GM19328 (cell line): ENCODE data around the gene COPZ2.
A peak's percentile ranks its signal among the peaks of the same experiment; 100 is the strongest.
"Not testable (repeated sequence)": the region's sequence is repeated elsewhere in the genome, so short reads cannot be mapped to it uniquely, and the experiment has no call there.

Experiments used
- ATAC-seq: cut with Tn5 transposase; IDR thresholded peaks from one replicate; pipeline ENCODE4 v1.9.1; 2021; ENCODE audit warnings: mild to moderate bottlenecking, moderate library complexity; ENCODE audit not compliant: unreplicated experiment

Gene COPZ2

DNA sequence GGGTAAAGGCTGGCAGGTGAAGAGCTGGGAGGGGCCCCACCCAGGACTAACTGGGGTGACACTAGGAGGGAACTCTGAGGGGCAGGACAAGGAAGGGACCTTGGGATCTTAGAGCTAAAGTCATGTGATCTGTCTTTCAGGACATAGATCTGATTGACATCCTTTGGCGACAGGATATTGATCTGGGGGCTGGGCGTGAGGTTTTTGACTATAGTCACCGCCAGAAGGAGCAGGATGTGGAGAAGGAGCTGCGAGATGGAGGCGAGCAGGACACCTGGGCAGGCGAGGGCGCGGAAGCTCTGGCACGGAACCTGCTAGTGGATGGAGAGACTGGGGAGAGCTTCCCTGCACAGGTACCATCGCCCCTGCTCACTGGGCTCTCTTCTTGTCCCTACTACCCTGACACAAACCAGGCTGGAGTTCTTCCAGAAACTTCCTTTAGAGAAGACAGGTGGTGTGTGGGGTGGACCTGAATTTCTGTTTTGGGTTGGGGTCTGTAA, 18.7 kb upstream of the COPZ2 start:
- no peak for ATAC-seq

DNA sequence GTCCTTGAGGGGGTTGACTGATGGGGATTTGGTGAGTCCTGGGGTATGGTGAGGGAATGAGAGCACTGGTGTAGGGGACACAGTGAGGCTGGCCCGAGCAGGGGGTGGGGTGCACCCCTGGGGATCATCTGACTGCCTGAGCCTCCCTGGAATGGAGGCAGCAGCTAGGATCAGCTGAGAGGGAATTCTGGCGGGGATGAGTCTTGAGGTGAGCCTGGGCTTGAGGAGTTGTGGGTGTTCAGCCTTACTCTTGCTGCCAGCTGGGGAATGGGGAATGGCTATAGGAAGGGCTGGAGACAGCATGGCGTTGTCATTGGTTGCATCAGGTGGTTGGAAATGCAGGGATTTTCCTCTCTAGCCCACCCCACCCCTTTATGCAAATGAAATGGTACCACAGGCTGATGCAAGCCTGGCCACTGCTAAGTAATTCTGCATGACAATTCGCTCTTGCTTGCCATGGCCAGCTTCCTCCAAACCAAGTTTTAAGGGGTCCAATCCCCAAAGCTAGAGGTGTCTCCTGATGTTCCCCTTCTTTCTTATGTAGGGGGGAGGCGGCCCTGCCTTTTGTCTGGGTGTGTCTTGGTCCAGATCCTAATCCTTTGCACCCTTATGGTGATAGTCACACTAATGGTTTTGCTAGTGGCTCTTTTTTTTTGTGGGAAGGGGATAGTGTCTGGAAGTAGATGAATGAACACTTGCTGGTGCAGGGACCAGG, 18.1 kb upstream of the COPZ2 start:
- ATAC-seq, result no peak

DNA sequence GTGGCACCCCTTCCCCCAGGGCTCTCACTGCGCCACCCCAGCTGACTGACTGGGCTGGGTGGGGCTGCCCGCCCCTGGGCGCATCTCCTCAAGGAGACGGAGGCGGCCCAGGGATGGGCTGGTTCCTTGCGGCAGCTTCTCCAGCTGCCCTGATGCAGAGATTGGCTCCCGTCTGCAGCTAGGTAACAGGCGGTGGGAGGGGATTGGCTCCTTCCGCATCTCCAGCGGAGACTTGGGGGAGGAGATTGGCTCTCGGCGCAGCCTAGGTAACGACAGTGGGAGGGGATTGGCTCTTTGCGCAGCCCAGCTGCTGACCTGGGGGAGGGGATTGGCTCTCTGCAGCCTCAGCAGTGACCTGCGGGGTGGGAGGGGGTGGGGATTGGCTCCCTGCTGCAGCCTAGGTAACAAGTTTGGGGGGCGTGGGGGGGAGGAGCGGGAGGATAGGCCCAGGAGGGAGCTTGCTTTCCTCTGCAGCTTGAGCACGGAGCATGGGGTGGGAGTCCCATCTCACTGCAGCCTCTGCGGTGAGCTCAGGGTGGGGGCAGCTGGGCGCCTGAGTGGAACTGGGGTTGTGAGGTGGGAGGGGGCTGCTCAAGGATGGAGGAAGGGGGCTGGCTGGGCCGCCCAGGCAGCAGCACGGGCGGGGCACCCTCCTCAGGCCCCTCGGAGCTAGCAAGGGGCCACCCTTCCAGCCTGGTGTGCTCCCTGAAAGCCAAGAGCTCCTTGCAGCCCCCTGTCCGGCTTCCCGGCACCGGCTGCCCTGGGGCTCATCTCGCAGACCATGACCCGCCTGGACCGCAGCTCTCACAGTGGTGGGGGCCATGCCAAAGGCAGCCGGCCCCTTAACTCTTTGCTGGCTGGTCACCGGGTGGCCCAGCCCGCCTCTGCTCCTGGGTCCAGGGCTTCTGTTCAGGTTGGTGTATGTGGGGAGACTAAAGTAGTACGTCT, 16.9 kb upstream of the COPZ2 start:
- ATAC-seq, result no peak

DNA sequence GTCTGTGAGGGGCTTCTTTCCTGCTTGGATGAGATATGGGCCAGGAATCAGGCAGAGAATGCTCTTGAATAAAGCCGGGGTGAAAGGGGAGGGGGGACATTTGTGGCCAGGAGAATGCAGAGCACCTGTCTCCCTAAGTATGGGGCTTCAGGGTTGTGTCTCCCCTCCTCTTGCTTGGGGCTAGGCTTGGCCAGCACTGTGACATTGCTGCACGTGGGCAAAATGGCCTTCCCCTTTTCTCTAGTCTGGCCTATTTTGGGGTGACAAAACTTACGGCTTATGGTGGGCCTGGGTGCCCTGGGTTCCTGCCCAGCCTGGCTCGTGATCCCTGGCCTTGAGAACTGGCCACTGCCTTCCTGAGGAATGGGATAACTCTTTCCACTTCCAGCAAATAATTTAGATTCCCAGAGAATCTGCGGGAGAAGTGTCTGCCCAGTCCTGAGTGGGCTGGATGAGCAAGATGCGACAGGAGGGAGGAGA, 16.2 kb upstream of the COPZ2 start:
- no peak for ATAC-seq

DNA sequence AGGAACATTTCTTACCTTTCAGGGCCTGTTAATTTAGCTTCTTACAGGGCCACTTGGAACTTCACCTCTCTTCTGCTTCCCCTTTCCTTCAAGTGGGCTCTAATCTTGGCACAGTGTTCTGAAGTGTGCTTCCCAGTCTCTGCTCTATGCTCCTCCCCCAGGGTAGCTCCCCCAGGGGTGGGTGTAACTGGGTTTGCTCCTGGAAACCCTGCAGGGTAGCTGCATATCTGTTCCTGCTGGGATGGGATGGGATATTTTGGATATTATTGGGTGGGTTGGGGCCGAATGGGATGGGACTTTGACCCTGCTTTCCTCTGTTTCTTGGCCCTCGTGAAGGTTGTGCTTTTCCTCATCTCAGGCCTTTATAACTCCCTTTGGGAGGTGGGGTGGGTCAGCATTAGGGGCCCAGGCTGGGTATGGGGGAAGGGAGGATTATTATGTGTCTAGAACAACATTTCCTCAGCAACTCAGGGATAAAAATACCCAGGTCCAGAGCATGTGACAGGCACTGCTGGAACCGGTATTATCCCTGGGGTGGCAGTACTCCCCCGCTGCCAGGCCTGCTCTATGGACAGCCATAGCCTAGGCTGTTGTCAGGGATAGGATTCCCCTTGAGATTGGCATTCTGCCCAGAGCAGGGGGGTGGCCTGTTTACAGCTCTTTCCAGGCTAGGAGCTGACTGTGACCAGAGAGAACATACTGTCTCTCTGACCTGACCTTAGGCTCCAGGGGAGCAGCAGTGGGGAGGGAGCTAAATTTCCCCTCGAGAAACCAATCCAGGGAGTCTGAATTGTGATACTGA, 15.6 kb upstream of the COPZ2 start:
- ATAC-seq, result no peak

DNA sequence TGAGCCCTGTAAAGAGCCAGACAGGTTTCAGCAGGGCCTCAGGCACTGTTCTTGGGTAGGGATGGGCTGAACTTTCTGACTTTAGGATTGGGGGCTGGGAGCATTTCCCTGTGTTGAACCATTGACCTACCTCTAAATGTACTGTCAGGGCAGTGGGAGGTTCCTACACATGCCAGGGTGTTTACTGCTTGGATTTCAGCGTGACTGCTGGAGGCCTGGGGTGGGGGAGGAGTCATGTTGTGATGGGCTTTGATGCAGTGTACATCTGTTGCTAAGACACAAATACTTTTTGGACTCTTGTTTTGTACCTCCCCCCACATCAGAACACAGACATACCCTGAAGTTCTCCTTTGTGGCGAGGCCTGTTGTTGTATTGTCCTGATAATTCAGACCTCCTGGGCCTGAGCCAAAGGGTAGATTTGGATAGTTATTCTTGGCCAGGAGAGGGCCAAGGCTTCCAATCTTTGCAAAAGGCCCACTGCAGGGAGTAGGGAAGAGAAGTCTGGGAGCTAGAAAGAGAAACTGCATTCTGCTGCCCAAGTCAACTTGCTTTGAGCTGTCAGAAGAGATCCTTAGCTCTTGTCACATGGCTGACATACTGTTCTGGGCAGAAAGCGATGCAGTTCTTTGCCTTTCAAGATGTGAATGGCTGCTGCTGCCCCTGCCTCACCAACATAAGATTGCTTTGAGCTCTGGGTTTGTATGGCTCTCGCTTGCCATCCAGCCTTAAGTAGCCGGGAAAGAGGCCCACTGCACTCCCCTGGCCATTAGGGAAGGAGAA, 14.3 kb upstream of the COPZ2 start:
- ATAC-seq, result no peak

DNA sequence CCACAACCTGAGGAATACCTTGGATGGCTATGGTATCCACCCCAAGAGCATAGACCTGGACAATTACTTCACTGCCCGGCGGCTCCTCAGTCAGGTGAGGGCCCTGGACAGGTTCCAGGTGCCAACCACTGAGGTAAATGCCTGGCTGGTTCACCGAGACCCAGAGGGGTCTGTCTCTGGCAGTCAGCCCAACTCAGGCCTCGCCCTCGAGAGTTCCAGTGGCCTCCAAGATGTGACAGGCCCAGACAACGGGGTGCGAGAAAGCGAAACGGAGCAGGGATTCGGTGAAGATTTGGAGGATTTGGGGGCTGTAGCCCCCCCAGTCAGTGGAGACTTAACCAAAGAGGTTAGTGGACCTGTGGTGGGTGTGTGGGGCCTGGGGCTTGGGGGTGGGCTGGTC, 13.7 kb upstream of the COPZ2 start:
- no peak for ATAC-seq

DNA sequence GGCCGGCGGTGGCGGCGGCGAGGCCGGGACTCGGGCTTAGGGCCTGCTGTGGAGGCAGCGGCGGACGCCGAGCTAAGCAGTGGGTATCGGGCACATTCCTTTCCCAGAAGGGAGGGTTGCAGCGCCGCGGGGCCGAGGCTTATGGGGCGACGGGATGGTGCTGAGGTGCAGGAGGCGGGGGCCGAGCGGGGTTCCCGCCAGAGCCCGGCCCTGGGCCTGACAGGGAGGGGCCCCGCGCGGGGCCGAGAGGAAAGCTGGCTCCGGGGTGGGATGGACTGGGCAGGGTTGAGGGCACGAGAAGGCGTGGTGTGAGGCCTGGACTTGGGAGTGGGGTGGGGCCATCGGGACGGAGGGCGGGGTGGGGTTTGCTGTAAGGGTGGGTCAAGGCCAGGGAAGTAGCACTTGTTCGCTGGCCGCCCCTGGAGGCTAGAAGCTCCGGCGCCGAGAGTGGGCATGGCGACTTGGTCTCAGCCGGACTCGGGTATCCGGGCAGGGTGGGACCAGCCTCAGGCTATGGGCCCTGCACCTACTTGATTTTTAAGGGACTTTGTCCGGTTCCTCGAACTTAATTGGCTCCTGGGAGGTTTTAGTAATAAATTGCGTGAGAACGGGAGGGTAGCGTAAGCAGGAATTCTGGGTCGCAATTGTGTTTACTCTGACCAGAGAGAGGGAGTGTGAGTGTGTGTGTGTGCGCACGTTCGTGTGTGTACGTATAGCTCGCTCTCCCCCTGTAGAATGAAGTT, 11.0 kb upstream of the COPZ2 start:
- ATAC-seq, result peak; percentile 23

DNA sequence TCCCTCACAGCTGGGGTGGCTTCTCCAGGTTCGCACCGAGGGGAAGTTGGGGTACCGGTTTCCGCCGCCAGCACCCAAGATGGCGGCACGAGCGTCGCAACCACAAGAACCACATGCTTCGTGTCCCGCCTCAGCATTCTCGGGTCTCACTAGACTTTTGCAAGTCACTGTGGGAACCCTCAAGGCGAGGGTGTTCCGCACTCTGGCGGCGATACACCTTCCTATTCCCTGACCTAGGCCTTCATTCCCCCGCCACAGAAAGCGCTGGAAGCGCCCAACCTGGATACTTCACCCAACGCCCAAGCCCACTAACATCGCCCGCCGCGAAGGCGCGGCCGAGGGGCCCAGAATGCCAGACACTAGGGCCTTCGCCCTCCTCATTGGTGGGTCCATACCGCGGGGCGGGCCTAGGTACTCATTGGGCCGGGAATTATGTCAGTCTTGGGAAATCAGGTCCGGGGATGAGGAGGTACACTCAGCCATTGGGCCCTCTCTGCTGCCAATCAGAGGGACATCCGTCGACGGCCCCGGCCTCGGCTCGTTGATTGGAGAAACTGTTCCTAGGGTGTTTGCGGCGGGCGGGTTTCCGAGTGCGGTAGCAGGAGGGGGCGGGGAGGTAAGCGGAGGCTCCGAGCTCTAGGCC, 10.3 kb upstream of the COPZ2 start, which contains the start of gene NFE2L1:
Gene NFE2L1, plus strand, starts transcription at position 619 of the 643 bp plus-strand sequence. CDS start 2,760 bp downstream, outside the sequence.
- ATAC-seq, result peak; percentile 92

DNA sequence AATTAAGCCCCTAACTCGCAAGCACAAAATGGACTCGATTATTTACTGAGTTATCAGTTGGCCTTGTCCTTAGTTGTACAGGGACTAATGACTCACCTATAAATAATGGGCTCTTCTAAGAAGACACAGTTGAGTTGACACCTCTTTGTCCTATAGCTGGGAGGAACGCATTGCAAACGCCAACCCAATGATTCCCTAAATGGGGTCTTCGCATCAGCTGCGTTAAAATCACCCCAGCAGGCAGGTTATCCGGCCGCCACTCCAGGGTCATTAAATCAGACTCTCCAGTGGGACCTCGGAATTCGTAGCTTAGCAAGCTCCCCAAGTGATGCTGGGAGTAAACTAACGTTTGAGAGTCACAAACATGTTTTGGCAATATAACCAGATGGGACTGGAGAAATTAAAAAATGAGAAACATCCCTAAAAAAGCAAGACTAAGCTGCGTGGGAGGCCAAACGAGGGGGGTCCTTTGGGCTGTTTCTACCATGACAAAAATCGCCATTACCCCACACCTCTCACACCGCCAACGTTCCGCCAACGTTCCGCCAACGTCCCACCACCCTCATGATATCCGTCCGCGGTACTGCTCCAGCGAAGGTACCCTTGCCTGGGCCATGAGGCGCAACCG, 9.6 kb upstream of the COPZ2 start:
- ATAC-seq, result no peak

DNA sequence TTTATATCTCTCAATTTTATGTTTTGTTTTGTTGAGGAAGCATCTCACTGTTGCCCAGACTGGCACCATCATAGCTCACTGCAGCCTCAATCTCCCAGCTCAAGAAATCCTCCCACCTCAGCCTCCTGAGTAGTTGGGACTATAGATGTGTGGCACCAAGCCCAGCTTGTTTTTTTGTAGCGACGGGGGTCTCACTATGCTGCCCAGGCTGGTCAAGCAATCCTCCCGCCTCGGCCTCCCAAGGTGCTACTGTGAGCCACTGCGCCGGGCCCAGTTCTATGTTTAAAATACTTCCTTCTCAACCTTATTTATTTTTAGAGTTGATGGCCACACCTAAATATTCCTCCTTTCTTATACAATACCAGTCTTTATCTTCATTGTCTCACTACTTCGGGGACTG, 8.7 kb upstream of the COPZ2 start:
- no peak for ATAC-seq

DNA sequence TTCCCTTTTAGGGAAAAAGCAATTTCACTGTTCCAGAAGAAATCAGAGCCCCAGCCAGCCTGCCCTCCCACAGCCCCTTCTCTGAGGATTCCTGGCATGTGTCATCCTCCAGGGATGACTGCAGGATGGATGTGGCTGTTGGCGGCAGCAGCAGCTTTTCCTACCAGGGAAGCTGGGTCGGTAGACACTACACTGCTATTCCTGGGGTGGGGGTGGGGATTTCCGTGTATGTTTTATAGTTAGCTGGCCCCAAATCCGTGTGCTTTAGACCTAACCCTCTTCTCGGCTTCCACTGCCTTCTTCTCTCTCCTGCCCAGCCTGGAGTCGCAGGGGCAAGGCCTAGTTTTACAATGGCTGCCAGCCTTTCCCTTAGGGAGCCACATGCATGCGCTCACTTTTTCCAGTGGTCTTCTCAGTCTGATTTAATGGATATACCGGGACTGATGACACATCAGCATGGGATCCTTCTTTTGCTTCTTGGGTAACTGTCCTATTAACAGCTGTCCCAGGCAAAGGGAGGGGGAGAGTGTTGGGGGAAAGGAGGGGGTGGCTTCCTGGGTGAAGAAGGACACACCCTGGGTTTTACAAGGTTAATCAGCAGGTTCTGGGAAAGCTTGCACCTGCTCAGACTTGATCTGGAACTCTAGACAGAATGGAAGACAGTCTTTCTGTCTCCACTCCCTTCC, 7.9 kb upstream of the COPZ2 start:
- ATAC-seq, result no peak

DNA sequence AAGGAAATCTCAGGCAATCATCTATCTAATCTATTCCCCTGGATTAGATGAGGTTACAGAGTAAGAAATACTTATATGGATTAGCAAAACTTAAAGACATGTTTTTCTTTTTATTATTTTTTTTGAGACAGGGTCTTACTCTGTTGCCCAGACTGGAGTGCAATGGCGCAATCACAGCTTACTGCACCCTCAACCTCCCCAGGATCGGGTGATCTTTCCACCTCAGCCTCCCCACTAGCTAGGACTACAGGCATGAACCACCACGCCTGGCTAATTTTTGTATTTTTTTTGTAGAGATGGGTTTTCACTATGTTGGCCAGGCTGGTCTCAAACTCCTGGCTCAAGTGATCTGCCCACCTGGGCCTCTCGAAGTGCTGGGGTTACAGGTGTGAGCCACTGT, 7.3 kb upstream of the COPZ2 start:
- no peak for ATAC-seq

DNA sequence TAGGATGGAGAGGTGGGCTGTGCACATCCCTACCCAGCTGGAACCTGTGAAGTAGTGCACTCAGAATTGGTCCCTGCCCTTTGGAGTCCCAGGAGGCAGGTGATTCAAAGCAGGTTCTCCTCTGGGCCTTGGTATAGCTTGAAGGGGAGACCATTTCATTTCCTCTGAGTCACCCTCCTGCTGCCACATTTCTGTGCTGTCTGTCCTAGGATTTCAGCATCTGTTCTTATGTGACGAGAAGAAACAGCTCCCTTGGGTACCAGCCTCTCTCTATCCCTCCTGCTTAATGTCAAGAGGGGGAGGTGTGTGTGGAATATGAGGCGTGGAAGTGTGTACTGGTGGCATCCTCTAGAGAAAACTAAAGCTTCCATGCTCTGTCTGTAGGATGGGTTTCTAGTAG, 5.6 kb upstream of the COPZ2 start:
- no peak for ATAC-seq

DNA sequence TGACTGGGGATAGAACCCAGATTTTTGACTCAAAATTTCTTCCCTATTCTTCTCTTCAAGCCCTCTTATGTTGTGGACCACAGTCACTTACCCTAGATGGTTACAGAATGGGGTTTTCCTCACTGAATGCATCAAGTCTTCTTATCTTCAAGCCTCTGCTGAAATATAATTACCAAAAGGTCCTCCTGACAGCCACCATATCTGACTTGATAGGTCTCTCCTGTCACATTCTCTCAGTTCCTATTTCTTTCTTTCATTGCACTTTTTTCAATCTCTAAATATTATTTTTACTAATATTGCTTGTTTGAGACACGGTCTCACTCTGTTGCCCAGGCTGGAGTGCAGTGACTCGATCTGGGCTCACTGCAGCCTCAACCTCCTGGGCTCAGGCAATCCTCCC, 1.1 kb upstream of the COPZ2 start:
- no peak for ATAC-seq

DNA sequence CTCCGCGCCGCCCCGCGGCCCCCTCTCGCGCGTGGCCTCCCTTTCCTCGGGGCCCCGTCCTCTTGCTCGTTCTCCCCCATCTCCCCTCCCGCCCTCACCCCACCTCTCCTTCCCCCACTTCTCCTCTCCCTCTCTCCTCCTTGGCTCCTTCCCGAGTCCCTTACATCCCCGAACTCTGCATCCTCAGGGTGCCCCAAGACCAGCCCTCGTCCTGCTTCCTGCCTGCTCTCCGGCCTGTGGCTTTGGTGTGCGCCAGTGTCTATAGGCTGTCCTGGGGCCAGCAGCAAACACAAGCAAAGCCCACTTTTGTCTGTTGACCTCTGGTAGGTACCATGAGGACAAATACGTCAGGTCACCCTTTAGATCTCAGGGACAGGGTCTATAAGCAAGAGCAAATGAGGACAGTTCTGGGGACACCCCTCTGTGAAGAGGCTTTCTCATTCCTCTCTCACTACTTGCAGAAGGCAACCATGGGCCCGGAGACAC, 284 bp upstream of the COPZ2 start:
- ATAC-seq, result no peak

DNA sequence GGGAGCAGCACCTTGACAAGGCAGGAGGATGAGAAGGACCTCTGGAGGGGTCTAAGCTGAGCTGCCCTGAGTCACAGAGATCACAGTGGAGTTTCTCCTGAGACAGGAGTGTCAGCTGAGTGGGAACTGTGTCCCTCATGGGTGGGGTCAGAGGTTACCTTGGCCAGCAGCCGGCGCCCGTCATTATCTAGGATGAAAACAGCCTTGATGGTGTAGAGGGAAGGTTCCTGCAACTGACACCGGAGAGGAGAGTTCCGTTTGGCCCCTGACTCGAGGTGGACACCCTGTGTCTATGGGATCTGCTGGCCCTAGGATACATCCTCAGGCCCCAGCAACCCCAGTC, 933 bp downstream of the COPZ2 start:
- ATAC-seq, result no peak

DNA sequence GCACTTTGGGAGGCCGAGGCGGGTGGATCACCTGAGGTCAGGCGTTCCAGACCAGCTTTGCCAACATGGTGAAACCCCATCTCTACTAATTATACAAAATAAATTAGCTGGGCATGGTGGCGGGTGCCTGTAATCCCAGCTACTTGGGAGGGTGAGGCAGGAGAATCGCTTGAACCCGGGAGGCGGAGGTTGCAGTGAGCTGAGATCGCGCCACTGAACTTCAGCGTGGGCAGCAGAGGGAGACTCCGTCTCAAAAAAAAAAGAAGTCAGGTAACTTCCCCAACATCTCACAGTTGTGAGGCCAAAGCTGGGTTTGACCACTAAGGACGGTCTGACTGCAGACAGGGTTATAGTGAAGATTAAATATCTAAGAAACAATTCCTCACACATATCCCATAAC, 2.9 kb downstream of the COPZ2 start:
- not testable (repeated sequence) for ATAC-seq
